SK-N-SH treated with all-trans-retinoic acid at 6 μM for 48 hours (cell line): ENCODE results near the gene OSBPL3.

Source experiments
- ARNTL ChIP-seq: fragments of 450-650 bp; formaldehyde crosslinking; IDR thresholded peaks from 2 replicates; pipeline ENCODE4 v1.5.0; 2020; ENCODE audit warnings: low read depth, mild to moderate bottlenecking, moderate library complexity, borderline replicate concordance
- BACH2 ChIP-seq: fragments of 250-450 bp; sonication (Bioruptor Pico); IDR thresholded peaks from 2 replicates; pipeline ENCODE4 v1.9.0; 2021; ENCODE audit warnings: mild to moderate bottlenecking, borderline replicate concordance
- CREB5 ChIP-seq: fragments of 250-450 bp; sonication (Bioruptor Pico); IDR thresholded peaks from 2 replicates; pipeline ENCODE4 v1.5.1; 2020; ENCODE audit warnings: low read depth, mild to moderate bottlenecking, moderate library complexity
- CSDC2 ChIP-seq: fragments of 250-450 bp; sonication (Bioruptor Pico); IDR thresholded peaks from 2 replicates; pipeline ENCODE4 v1.5.0; 2020; ENCODE audit warnings: mild to moderate bottlenecking, moderate library complexity
- CSRNP3 ChIP-seq: fragments of 250-450 bp; sonication (Bioruptor Pico); IDR thresholded peaks from 2 replicates; pipeline ENCODE4 v1.5.1; 2021; ENCODE audit warnings: mild to moderate bottlenecking, moderate library complexity
- ESRRG ChIP-seq: fragments of 250-450 bp; sonication (Bioruptor Pico); IDR thresholded peaks from 2 replicates; pipeline ENCODE4 v1.6.1; 2021; ENCODE audit warnings: mild to moderate bottlenecking
- GLIS3 ChIP-seq: fragments of 250-450 bp; sonication (Bioruptor Pico); IDR thresholded peaks from 2 replicates; pipeline ENCODE4 v1.5.0; 2020; ENCODE audit warnings: mild to moderate bottlenecking, moderate library complexity
- PATZ1 ChIP-seq: fragments of 250-450 bp; sonication (Bioruptor Pico); IDR thresholded peaks from 2 replicates; pipeline ENCODE4 v1.8.0; 2020; ENCODE audit warnings: mild to moderate bottlenecking, moderate library complexity, borderline replicate concordance
- RARB ChIP-seq: fragments of 250-450 bp; sonication (Bioruptor Pico); IDR thresholded peaks from 2 replicates; pipeline ENCODE4 v1.8.0; 2021; ENCODE audit warnings: mild to moderate bottlenecking, moderate library complexity
- SNAI2 ChIP-seq: fragments of 250-450 bp; sonication (Bioruptor Pico); IDR thresholded peaks from 2 replicates; pipeline ENCODE4 v1.5.0; 2020; ENCODE audit warnings: mild to moderate bottlenecking, moderate library complexity
- TOX ChIP-seq: fragments of 250-450 bp; sonication (Bioruptor Pico); IDR thresholded peaks from 2 replicates; pipeline ENCODE4 v1.8.0; 2021; ENCODE audit warnings: mild to moderate bottlenecking, moderate library complexity, borderline replicate concordance
- ZC3H10 ChIP-seq: fragments of 250-450 bp; sonication (Bioruptor Pico); IDR thresholded peaks from 2 replicates; pipeline ENCODE4 v1.5.1; 2021; ENCODE audit warnings: mild to moderate bottlenecking, moderate library complexity
- ZFP3 ChIP-seq: fragments of 250-450 bp; sonication (Bioruptor Pico); IDR thresholded peaks from 2 replicates; pipeline ENCODE4 v1.5.0; 2020; ENCODE audit warnings: mild to moderate bottlenecking, moderate library complexity

GRCh38 chr7:24820730-24821044, 159.3 kb downstream of the OSBPL3 start:
- no peak for TF ChIP-seq SNAI2
- no peak for TF ChIP-seq ZC3H10 (CRISPR knock-in tag)
- no peak for TF ChIP-seq CREB5
- no peak for TF ChIP-seq ZFP3 (CRISPR knock-in tag)
- no peak for TF ChIP-seq ESRRG (CRISPR knock-in tag)
- no peak for TF ChIP-seq RARB (CRISPR knock-in tag)
- TF ChIP-seq TOX (CRISPR knock-in tag) = no peak
- TF ChIP-seq CSRNP3 = no peak
- TF ChIP-seq PATZ1 (CRISPR knock-in tag) = no peak
- TF ChIP-seq BACH2 (CRISPR knock-in tag) = no peak
- TF ChIP-seq GLIS3 (CRISPR knock-in tag) = no peak
- TF ChIP-seq ARNTL (CRISPR knock-in tag) = no peak
- TF ChIP-seq CSDC2 (CRISPR knock-in tag) = no peak
